WTC11 (cell line): ENCODE measurements around the gene KDELR1. TPM values are rescaled to one million over a fixed set of nuclear protein-coding genes. Genes with fewer than 3 reads are reported as not detected.

Experiments
- ATAC-seq: fragments of 200-7000 bp; cut with Tn5 transposase; 2 replicates; pipeline ENCODE4 v1.10.0; 2021; ENCODE audit warnings: mild to moderate bottlenecking, moderate library complexity
- CTCF ChIA-PET: fragments of 300-600 bp; sonication (Branson Sonifier 250); formaldehyde crosslinking; loops from one replicate; lab custom pipeline; 2021; ENCODE audit warnings: antibody characterized with exemption; lab: Charles Lee
- POLR2A ChIA-PET: fragments of 350-600 bp; sonication (Branson Sonifier 250); formaldehyde crosslinking; loops from one replicate; lab custom pipeline; 2021; ENCODE audit warnings: antibody characterized with exemption; lab: Charles Lee
- DNase-seq: peaks from one replicate; pipeline ENCODE4 v3.0.0; 2021; ENCODE audit warnings: low spot score
- H3K27ac Mint-ChIP-seq: 2 replicates; pipeline ENCODE4 v1.8.0; 2021; ENCODE audit warnings: mixed read lengths
- H3K27me3 Mint-ChIP-seq: 2 replicates; pipeline ENCODE4 v1.8.0; 2021; ENCODE audit warnings: low read depth, mild to moderate bottlenecking, moderate library complexity, mixed read lengths
- H3K36me3 Mint-ChIP-seq: 2 replicates; pipeline ENCODE4 v1.8.0; 2021; ENCODE audit warnings: mixed read lengths
- H3K4me1 Mint-ChIP-seq: 2 replicates; pipeline ENCODE4 v1.8.0; 2022; ENCODE audit warnings: mixed read lengths
- H3K4me3 Mint-ChIP-seq: 2 replicates; pipeline ENCODE4 v1.8.0; 2021; ENCODE audit warnings: mild to moderate bottlenecking, moderate library complexity, mixed read lengths
- H3K9me3 Mint-ChIP-seq: 2 replicates; pipeline ENCODE4 v1.8.0; 2021; ENCODE audit warnings: mixed read lengths
- AFF4 ChIP-seq: sonication (generic); formaldehyde crosslinking; IDR thresholded peaks from 2 replicates; pipeline ENCODE4 v1.8.1; 2023; ENCODE audit warnings: mild to moderate bottlenecking, missing genetic modification reagents, borderline replicate concordance
- FOXP1 ChIP-seq: sonication (generic); formaldehyde crosslinking; IDR thresholded peaks from 2 replicates; pipeline ENCODE4 v1.8.0; 2022; ENCODE audit warnings: missing genetic modification reagents, mild to moderate bottlenecking, moderate library complexity, borderline replicate concordance
- GRHL2 ChIP-seq: fragments of 250-450 bp; sonication (Bioruptor Pico); IDR thresholded peaks from 2 replicates; pipeline ENCODE4 v1.8.0; 2022; ENCODE audit warnings: mild to moderate bottlenecking, moderate library complexity; ENCODE audit not compliant: insufficient replicate concordance, severe bottlenecking
- HMGA2 ChIP-seq: fragments of 250-450 bp; sonication (Bioruptor Pico); IDR thresholded peaks from 2 replicates; pipeline ENCODE4 v1.4.0; 2021; ENCODE audit warnings: mild to moderate bottlenecking, moderate library complexity
- IRF2 ChIP-seq: sonication (generic); formaldehyde crosslinking; IDR thresholded peaks from 2 replicates; pipeline ENCODE4 v1.8.0; 2022; ENCODE audit warnings: low read depth, missing genetic modification reagents, borderline replicate concordance
- NFE2L1 ChIP-seq: sonication (generic); formaldehyde crosslinking; IDR thresholded peaks from 2 replicates; pipeline ENCODE4 v1.8.1; 2023; ENCODE audit warnings: missing genetic modification reagents
- NR1H2 ChIP-seq: sonication (generic); formaldehyde crosslinking; IDR thresholded peaks from 2 replicates; pipeline ENCODE4 v1.9.0; 2021; ENCODE audit warnings: mild to moderate bottlenecking, moderate library complexity, missing genetic modification reagents
- RELA ChIP-seq: sonication (generic); formaldehyde crosslinking; IDR thresholded peaks from 2 replicates; pipeline ENCODE4 v1.8.1; 2022; ENCODE audit warnings: missing genetic modification reagents, mild to moderate bottlenecking, borderline replicate concordance
- SMAD3 ChIP-seq: sonication (generic); formaldehyde crosslinking; IDR thresholded peaks from 2 replicates; pipeline ENCODE4 v1.8.0; 2022; ENCODE audit warnings: missing genetic modification reagents, mild to moderate bottlenecking, borderline replicate concordance
- STAT6 ChIP-seq: sonication (generic); formaldehyde crosslinking; conservative IDR thresholded peaks from 2 replicates; pipeline ENCODE4 v1.8.1; 2023; ENCODE audit warnings: mild to moderate bottlenecking, low read depth, missing genetic modification reagents, moderate library complexity
- TEAD4 ChIP-seq: sonication (generic); formaldehyde crosslinking; IDR thresholded peaks from 2 replicates; pipeline ENCODE4 v1.8.0; 2022; ENCODE audit warnings: mild to moderate bottlenecking, missing genetic modification reagents
- ZNF138 ChIP-seq: sonication (generic); formaldehyde crosslinking; conservative IDR thresholded peaks from 2 replicates; pipeline ENCODE4 v1.8.1; 2022; ENCODE audit warnings: mild to moderate bottlenecking, moderate library complexity, missing genetic modification reagents
- ZNF232 ChIP-seq: sonication (generic); formaldehyde crosslinking; IDR thresholded peaks from 2 replicates; pipeline ENCODE4 v1.8.0; 2022; ENCODE audit warnings: mild to moderate bottlenecking, missing genetic modification reagents
- total RNA-seq: library from RNA; stranded (reverse); gene quantifications from 3 replicates; pipeline ENCODE4 v1.2.3, GENCODE V29; 2021
- TF ChIP-seq, protein P1 (sequence below): fragments of 250-450 bp; sonication (Bioruptor Pico); conservative IDR thresholded peaks from 2 replicates; pipeline ENCODE4 v1.9.0; 2021; ENCODE audit warnings: mild to moderate bottlenecking
- TF ChIP-seq, protein P2 (sequence below): sonication (generic); formaldehyde crosslinking; IDR thresholded peaks from 2 replicates; pipeline ENCODE4 v1.8.1; 2022; ENCODE audit warnings: low read depth, missing genetic modification reagents, borderline replicate concordance
- TF ChIP-seq, protein P3 (sequence below): sonication (generic); formaldehyde crosslinking; IDR thresholded peaks from 2 replicates; pipeline ENCODE4 v1.8.1; 2022; ENCODE audit warnings: mild to moderate bottlenecking, missing genetic modification reagents, moderate library complexity, borderline replicate concordance
- TF ChIP-seq, protein P4 (sequence below): sonication (generic); formaldehyde crosslinking; IDR thresholded peaks from 2 replicates; pipeline ENCODE4 v1.8.1; 2023; ENCODE audit warnings: mild to moderate bottlenecking, missing genetic modification reagents

The KDELR1 gene
- total RNA-seq, 1 experiment from 2014 or later = 207 TPM

- ATAC-seq = no peak
- TF ChIP-seq ZNF138 (no peak), TEAD4 (CRISPR knock-in tag) (no peak), FOXP1 (CRISPR knock-in tag) (no peak)
- TF ChIP-seq, all 79 proteins: peak for 0
- peaks cover 17% of the 10 kb centered on the region for H3K36me3 Mint-ChIP-seq
- H3K27me3 Mint-ChIP-seq = peaks cover 3% of the 10 kb centered on the region
- H3K27ac Mint-ChIP-seq = no peak overlapping the region
- POLR2A ChIA-PET = no interaction called here
- no peak overlapping the region for H3K4me3 Mint-ChIP-seq
- H3K4me1 Mint-ChIP-seq = no peaks in the 10 kb centered on the region
- CTCF ChIA-PET = interaction anchor here (4.4 kb wide), 1 partner anchor 13 kb away, joined by 18 read pairs; the partner anchor contains the start of gene KDELR1
- no peaks in the 10 kb centered on the region for H3K9me3 Mint-ChIP-seq
- DNase-seq = no peak
Measured at GRCh38 chr19:48378194-48378570, 13.2 kb downstream of the KDELR1 start.

GRCh38 chr19:48373567-48373966 is 17.8 kb downstream of the KDELR1 start:
- H3K27ac Mint-ChIP-seq = no peak overlapping the region

More at GRCh38 chr19:48373567-48373966, 17.8 kb downstream of the KDELR1 start:
- DNase-seq = no peak
- TF ChIP-seq IRF2 (CRISPR knock-in tag) (no peak), HMGA2 (CRISPR knock-in tag) (no peak), RELA (CRISPR knock-in tag) (no peak), NFE2L1 (CRISPR knock-in tag) (no peak), AFF4 (CRISPR knock-in tag) (no peak), ZNF232 (CRISPR knock-in tag) (no peak), SMAD3 (CRISPR knock-in tag) (no peak), GRHL2 (no peak), NR1H2 (CRISPR knock-in tag) (no peak), STAT6 (CRISPR knock-in tag) (no peak)
- TF ChIP-seq, protein P1, sequence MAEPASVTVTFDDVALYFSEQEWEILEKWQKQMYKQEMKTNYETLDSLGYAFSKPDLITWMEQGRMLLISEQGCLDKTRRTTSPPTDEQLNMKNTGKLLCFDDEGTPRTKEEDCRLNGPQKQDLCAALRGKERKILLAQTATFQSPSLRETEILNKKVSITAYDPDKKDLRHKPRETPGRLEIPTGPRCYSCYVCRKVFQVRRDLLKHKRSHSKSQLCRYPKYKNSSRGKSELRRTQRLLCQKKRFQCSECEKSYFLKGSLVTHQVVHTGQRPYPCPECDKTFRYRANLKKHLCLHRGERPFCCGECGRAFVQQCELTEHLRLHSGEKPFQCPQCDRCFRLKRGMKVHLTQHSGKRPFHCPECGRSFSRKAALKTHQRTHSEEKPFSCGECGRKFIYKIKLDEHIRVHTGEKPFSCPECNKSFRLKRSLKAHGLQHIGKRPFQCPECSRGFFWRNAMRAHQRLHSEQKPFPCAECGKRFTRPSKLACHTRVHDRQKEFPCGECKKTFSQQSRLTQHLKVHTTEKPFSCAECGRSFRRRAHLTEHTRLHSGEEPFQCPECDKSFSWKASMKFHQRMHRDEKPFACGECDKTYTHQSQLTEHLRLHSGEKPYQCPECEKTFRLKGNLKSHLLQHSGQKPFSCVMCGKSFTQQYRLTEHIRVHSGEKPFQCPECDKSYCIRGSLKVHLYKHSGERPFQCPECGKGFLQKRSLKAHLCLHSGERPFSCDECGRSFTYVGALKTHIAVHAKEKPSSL (CRISPR knock-in tag) = no peak
- TF ChIP-seq, protein P2, sequence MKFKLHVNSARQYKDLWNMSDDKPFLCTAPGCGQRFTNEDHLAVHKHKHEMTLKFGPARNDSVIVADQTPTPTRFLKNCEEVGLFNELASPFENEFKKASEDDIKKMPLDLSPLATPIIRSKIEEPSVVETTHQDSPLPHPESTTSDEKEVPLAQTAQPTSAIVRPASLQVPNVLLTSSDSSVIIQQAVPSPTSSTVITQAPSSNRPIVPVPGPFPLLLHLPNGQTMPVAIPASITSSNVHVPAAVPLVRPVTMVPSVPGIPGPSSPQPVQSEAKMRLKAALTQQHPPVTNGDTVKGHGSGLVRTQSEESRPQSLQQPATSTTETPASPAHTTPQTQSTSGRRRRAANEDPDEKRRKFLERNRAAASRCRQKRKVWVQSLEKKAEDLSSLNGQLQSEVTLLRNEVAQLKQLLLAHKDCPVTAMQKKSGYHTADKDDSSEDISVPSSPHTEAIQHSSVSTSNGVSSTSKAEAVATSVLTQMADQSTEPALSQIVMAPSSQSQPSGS (CRISPR knock-in tag) = no peak
- TF ChIP-seq, protein P3, sequence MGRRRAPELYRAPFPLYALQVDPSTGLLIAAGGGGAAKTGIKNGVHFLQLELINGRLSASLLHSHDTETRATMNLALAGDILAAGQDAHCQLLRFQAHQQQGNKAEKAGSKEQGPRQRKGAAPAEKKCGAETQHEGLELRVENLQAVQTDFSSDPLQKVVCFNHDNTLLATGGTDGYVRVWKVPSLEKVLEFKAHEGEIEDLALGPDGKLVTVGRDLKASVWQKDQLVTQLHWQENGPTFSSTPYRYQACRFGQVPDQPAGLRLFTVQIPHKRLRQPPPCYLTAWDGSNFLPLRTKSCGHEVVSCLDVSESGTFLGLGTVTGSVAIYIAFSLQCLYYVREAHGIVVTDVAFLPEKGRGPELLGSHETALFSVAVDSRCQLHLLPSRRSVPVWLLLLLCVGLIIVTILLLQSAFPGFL (CRISPR knock-in tag) = no peak
- TF ChIP-seq, protein P4, sequence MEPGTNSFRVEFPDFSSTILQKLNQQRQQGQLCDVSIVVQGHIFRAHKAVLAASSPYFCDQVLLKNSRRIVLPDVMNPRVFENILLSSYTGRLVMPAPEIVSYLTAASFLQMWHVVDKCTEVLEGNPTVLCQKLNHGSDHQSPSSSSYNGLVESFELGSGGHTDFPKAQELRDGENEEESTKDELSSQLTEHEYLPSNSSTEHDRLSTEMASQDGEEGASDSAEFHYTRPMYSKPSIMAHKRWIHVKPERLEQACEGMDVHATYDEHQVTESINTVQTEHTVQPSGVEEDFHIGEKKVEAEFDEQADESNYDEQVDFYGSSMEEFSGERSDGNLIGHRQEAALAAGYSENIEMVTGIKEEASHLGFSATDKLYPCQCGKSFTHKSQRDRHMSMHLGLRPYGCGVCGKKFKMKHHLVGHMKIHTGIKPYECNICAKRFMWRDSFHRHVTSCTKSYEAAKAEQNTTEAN = no peak
- CTCF ChIA-PET = interaction anchor here (0.8 to 3.5 kb wide), 5 partner anchors 9 to 40 kb away, joined by 3 to 28 read pairs (median 4); partner anchors contain the start of genes KDELR1, SYNGR4 and TMEM143
- POLR2A ChIA-PET = no interaction called here
- no peaks in the 10 kb centered on the region for H3K36me3 Mint-ChIP-seq
- H3K4me3 Mint-ChIP-seq = no peak overlapping the region
- H3K4me1 Mint-ChIP-seq = 0 out of 2 replicates have a peak, but pooled peaks cover 4% of the 10 kb centered on the region
- peaks cover 16% of the 10 kb centered on the region for H3K27me3 Mint-ChIP-seq
- no peak for ATAC-seq
- no peaks in the 10 kb centered on the region for H3K9me3 Mint-ChIP-seq
